Prostate gland (tissue), 2 donors: ENCODE data around the gene SLC49A3. TPM values are rescaled to one million over a fixed set of nuclear protein-coding genes. Genes with fewer than 3 reads are reported as not detected.

Experiments used
- DNase-seq: peaks from one replicate; pipeline ENCODE4 v3.0.0-alpha.2; 2019; ENCODE audit warnings: low spot score
- H3K27ac ChIP-seq, 2 donors: fragments of 200-600 bp; sonication (generic); 2 replicates each; pipeline ENCODE4 v1.5.1; 2017 to 2019
- H3K27me3 ChIP-seq: fragments of 200-600 bp; sonication (generic); replicated peaks from 2 replicates; pipeline ENCODE4 v1.5.1; 2019; ENCODE audit not compliant: insufficient read depth
- H3K36me3 ChIP-seq, 2 donors: fragments of 200-600 bp; sonication (generic); 1 replicate in 1 of 2; 2 replicates in 1 of 2; pipeline versions ENCODE4 v1.5.1 to v1.8.1; 2017 to 2019
- H3K4me1 ChIP-seq: fragments of 200-600 bp; sonication (generic); replicated peaks from 2 replicates; pipeline ENCODE4 v1.5.1; 2019
- H3K4me3 ChIP-seq, 2 donors: fragments of 200-600 bp; sonication (generic); 2 replicates each; pipeline ENCODE4 v1.5.1; 2017 to 2019
- H3K9me3 ChIP-seq: fragments of 200-600 bp; sonication (generic); 2 replicates; pipeline ENCODE4 v1.5.1; 2017
- POLR2A ChIP-seq: fragments of 450-650 bp; IDR thresholded peaks from one replicate; pipeline ENCODE4 v1.6.1; 2016; ENCODE audit warnings: antibody characterized with exemption, mild to moderate bottlenecking
- POLR2AphosphoS5 ChIP-seq: sonication (generic); formaldehyde crosslinking; IDR thresholded peaks from one replicate; pipeline ENCODE4 v1.6.1; 2017; ENCODE audit warnings: antibody characterized with exemption
- WGBS: methylation state at CpG from one replicate; pipeline ENCODE4 v1.1.5; 2018; 5-methylcytosine and 5-hydroxymethylcytosine counted together
- intact Hi-C: fragments of 100-400 bp; cut with DNase I; formaldehyde crosslinking; loops from one replicate; pipeline ENCODE4 v1.14.2; 2022
- total RNA-seq, 2 donors: library from RNA; depleted of rRNA; stranded (reverse); fragments of >200 nt; gene quantifications; one replicate each; pipeline ENCODE4 v1.1.0, GENCODE V29; 2016
- TF ChIP-seq, protein P1 (sequence below), 4 experiments: fragments of 200-600 bp in 2 of 4; fragments of 450-650 bp in 2 of 4; sonication (generic) in 2 of 4; IDR thresholded peaks; 1 replicate in 3 of 4; 2 replicates in 1 of 4; pipeline ENCODE4 v1.5.1; 2016 to 2019; ENCODE audit warnings: antibody characterized with exemption in 4 of 4, mild to moderate bottlenecking in 2 of 4, moderate library complexity in 2 of 4

SLC49A3 gene
- total RNA-seq, 2 donors from 2014 or later: 2.6 to 11.0 TPM

DNA sequence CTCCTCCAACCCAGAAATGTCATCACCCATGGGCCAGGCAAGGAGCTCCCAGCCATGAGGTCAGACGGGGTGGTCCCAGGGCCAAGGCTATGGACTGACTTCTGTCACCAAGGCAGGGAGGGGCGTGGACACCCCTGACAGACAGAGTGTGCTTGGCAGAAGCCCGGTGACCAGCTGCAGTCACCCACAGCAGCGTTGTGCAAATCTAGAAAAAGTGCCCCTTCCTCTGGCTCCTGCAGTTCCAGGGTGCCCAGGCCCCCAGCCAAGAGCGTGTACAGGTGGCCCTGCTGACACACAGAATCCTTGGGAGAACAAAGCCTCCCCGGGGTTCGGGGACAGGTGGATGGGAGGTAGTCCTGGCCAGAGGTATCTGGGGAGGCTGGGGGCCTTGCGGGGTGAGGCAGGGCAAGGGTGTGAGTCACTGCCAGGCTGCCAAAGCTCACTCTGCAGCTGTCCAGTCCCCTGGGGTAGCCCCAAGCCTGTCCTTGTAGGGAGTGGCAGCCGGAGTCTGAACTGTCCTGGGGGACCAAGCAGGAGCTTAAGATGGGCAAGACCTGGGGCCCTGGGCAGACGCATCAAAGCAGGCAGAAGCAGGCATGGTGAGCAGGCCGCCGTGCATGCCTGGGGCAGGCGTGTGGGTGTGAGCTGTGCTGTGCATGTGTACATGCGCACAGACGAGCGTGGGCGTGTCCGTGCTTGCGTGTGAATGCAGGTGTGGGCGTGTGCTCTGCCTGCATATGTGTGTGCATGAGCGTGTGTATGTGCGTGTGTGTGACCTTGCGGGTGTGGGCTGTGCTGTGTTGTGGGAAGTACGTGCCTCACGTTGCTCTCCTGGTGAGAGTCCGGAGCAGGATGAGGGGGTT is 11.3 kb downstream of the SLC49A3 start:
- intact Hi-C loops: loop anchor here (5.0 to 10.0 kb wide), 3 partner anchors 105 to 343 kb away; partner anchors contain the start of gene ZNF141
- DNase-seq: peak; percentile 61
- Histone ChIP-seq H3K4me3 (no peak overlapping the region), H3K4me1 (peaks cover 23% of the 10 kb centered on the region), H3K27ac (no peak overlapping the region), H3K9me3 (no peaks in the 10 kb centered on the region), H3K27me3 (no peaks in the 10 kb centered on the region), H3K36me3 (no peaks in the 10 kb centered on the region)
- WGBS: 37% methylated on average over 24 of the region's 26 CpGs
- TF ChIP-seq POLR2AphosphoS5 (peak; percentile 40), POLR2A (no peak)

DNA sequence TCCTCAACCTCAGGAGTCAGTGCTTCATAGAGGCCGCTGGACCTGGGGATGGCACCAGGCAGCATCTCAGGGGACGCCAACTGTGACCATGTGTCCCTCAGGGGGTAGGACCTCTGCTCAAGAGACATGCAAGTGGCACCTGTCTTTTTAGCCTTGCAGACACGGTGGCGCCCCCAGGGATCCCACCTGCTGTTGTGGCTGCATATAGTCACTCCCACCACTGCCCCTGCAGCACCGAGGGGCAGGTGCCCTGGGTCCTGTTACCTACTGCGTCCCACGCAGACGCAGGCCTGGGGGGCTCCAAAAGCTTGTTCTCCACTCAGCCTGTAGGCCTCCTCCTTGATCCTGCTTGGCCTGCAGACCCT is 12.1 kb downstream of the SLC49A3 start:
- H3K27me3 ChIP-seq: no peaks in the 10 kb centered on the region
- H3K4me1 ChIP-seq: peaks cover 21% of the 10 kb centered on the region
- DNase-seq: no peak
- H3K9me3 ChIP-seq: no peaks in the 10 kb centered on the region
- intact Hi-C loops: loop anchor here (5.0 to 10.0 kb wide), 3 partner anchors 105 to 342 kb away; partner anchors contain the start of gene ZNF141
- TF ChIP-seq, protein P1, sequence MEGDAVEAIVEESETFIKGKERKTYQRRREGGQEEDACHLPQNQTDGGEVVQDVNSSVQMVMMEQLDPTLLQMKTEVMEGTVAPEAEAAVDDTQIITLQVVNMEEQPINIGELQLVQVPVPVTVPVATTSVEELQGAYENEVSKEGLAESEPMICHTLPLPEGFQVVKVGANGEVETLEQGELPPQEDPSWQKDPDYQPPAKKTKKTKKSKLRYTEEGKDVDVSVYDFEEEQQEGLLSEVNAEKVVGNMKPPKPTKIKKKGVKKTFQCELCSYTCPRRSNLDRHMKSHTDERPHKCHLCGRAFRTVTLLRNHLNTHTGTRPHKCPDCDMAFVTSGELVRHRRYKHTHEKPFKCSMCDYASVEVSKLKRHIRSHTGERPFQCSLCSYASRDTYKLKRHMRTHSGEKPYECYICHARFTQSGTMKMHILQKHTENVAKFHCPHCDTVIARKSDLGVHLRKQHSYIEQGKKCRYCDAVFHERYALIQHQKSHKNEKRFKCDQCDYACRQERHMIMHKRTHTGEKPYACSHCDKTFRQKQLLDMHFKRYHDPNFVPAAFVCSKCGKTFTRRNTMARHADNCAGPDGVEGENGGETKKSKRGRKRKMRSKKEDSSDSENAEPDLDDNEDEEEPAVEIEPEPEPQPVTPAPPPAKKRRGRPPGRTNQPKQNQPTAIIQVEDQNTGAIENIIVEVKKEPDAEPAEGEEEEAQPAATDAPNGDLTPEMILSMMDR (IDR thresholded peaks at IDR 0.05): no peak
- TF ChIP-seq POLR2AphosphoS5 (no peak), POLR2A (no peak)
- H3K36me3 ChIP-seq: peaks cover 0 to 3% of the 10 kb centered on the region in 2 donors
- no peak overlapping the region for H3K4me3 ChIP-seq
- WGBS: 83% methylated on average over 8 of the region's 8 CpGs
- no peak overlapping the region for H3K27ac ChIP-seq

DNA sequence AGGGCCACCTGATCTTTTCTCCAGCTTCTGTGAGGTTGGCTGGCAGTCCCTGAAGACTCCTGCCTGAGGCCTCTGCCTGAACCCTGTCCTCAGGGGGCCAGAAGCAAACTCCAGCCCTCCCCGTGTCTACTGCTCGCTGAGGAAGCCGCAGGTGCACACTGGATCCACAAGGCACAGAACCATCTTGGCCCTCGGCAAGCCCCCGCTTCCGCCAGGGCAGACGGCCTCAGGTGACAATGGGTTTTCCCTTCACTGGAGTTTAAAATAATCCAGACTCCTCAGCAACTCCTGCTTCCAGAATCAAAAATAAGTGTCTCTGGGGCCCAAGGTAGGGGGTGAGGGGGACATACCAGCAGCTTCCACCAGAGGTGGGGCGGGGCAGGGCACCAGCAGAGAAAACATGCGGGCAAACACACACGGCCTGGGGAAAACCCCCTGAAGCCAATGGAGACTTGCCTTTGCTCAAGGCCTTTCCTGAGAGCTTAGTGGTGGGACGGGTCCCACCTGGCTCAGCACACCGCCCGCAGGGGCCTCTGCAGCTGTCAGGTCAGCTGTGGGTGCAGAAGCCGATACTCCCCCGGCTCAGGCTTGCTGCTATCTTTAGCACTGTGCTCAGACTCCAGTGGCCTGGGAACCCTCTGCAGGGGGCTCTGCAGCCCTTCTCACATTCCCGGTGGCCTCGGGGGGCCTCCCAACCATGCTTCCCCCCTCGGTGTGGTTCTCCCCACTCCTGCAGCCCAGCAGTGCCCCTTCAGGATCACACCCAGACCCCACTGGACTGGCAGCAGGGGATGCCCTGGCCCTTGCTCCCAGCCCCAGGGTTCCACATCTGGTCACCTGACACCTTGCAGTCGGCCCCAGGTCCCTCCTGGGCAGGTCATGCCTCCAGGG is 12.7 kb downstream of the SLC49A3 start:
- Histone ChIP-seq H3K27ac (no peak overlapping the region), H3K27me3 (no peaks in the 10 kb centered on the region), H3K9me3 (no peaks in the 10 kb centered on the region), H3K36me3 (peaks cover 0 to 6% of the 10 kb centered on the region in 2 donors), H3K4me1 (peaks cover 20% of the 10 kb centered on the region), H3K4me3 (no peak overlapping the region)
- intact Hi-C loops: loop anchor here (5.0 to 10.0 kb wide), 3 partner anchors 106 to 341 kb away; partner anchors contain the start of gene ZNF141
- DNase-seq: no peak
- TF ChIP-seq, protein P1 (IDR thresholded peaks at IDR 0.05): no peak
- TF ChIP-seq POLR2A (no peak), POLR2AphosphoS5 (no peak)
- WGBS: 70% methylated on average over 19 of the region's 19 CpGs

DNA sequence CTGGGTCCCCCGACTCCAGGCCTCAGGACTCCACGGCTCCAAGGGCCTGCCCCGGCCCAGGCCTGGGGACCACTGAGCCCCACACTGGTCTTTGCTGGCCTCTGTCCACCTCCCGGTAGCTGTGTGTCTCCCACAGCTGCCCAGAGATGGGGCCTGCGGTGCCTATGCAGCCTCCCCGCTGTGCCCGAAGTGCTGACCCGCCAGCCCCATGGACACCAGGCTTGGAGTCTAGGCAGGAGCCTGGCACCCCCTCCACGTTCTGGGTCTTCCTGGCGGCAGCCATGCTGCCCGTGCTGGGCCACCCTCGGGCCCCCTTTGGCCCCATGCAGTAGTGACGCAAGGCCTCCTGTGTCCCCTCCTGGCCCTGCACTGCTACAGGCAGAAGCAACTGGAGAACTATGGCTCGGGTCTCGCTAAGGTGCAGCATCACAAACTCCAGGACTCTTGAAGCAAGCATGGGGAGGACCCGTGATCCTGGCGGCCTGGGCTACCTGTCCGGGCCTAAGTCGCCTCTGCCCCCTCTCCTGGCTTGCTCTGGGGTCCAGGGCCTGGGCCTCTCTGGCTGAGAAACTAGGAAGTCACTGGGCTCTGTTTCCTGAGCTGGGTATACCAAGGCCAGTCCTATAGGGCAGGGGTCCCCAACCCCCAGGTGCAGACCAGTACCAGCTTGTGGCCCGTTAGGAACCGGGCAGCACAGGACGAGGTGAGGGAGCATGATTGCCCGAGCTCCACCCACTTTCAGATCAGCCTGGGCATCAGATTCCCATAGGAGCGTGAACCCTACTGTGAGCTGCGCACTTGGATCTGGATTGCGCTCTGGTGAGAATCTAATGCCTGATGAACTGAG is 13.7 kb downstream of the SLC49A3 start:
- no peak for DNase-seq
- Histone ChIP-seq H3K27me3 (no peaks in the 10 kb centered on the region), H3K36me3 (peaks cover 0 to 6% of the 10 kb centered on the region in 2 donors), H3K27ac (peak overlapping the region; percentile 94 to 98), H3K4me3 (peak overlapping the region; percentile 86 to 99), H3K4me1 (peaks cover 20% of the 10 kb centered on the region), H3K9me3 (no peaks in the 10 kb centered on the region)
- 59% methylated on average over 25 of the region's 26 CpGs for WGBS
- TF ChIP-seq, protein P1 (IDR thresholded peaks at IDR 0.05): no peak
- TF ChIP-seq POLR2AphosphoS5 (no peak), POLR2A (no peak)
- intact Hi-C loops: loop anchor here (5.0 to 10.0 kb wide), 3 partner anchors 107 to 340 kb away; partner anchors contain the start of gene ZNF141
